Measurements from ENCODE around the gene PILRA.
"Not testable (repeated sequence)": the region's sequence is repeated elsewhere in the genome, so short reads cannot be mapped to it uniquely, and the experiment has no call there.

- TF ChIP-seq CTCF (IDR thresholded peaks at IDR 0.05; ENCODE audit: insufficient read depth, low read length); POLR2AphosphoS5 (IDR thresholded peaks at IDR 0.05; ENCODE audit: low read depth); GABPA (IDR thresholded peaks at IDR 0.05; ENCODE audit: low read depth); SPI1 (IDR thresholded peaks at IDR 0.05; ENCODE audit: borderline replicate concordance, low read depth): not testable (repeated sequence)
Measured at GRCh38 chr7:100382234-100382853, 9.1 kb downstream of the PILRA start.
